VCaP (cell line): Measurements from ENCODE around the gene NUDT2.

Source experiments
- H3K27ac ChIP-seq: fragments of 450-650 bp; 2 replicates; pipeline ENCODE4 v1.5.1; 2017
- TF ChIP-seq, protein P1 (sequence below): fragments of 450-650 bp; conservative IDR thresholded peaks from 2 replicates; pipeline ENCODE4 v1.5.1; 2017; ENCODE audit warnings: mild to moderate bottlenecking, moderate library complexity

NUDT2 gene

DNA sequence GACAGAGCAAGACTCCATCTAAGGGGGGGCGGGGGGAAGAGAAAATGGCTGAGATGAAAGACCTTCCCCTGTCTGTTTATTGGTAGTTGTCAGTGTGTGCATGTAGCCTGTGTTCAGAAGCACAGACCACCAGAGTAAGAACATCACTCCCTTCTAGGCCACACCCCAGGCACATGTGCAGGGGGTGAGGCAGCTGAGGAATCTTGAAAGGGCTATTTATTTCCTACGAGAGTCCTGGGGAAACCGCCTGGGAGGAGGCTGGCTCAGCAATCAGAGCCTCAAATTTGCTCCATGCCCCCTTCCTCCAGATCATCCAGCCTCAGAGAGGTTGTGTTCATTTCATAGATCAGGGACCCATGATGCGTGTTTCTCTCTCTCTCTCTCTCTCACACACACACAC lies 40.3 kb downstream of the NUDT2 start:
- TF ChIP-seq, protein P1, sequence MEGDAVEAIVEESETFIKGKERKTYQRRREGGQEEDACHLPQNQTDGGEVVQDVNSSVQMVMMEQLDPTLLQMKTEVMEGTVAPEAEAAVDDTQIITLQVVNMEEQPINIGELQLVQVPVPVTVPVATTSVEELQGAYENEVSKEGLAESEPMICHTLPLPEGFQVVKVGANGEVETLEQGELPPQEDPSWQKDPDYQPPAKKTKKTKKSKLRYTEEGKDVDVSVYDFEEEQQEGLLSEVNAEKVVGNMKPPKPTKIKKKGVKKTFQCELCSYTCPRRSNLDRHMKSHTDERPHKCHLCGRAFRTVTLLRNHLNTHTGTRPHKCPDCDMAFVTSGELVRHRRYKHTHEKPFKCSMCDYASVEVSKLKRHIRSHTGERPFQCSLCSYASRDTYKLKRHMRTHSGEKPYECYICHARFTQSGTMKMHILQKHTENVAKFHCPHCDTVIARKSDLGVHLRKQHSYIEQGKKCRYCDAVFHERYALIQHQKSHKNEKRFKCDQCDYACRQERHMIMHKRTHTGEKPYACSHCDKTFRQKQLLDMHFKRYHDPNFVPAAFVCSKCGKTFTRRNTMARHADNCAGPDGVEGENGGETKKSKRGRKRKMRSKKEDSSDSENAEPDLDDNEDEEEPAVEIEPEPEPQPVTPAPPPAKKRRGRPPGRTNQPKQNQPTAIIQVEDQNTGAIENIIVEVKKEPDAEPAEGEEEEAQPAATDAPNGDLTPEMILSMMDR, result no peak
- no peak overlapping the region for H3K27ac ChIP-seq

DNA sequence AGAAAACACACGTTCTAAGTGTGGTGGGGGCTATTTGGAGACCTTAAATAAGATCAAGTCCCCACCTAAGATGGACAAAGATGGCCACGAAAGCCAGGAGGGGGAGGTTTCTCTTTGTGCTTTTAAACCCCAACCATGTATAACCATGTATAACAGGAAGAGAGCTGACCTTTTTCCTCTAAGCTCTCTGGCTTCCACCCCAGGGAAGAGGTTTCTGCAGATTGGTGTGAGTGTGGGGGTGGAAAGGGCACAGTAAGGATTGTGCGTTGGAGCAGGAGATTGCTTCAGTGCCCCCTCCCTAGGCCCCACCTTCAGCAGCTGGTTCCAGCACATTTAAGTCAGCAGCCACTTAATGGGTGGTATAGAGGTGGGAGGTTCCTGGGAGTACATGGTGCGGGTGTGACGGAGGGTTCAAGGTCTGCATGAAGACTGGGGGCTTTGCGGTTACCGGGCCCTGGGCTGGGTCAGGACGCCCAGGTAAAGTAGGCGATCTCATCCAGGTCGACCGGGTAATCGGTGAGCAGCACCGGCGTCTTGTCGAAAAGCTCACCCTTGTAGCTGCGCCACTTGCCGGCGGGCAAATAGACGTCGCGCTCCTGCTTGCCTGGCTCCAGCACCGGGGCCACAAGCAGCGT lies 41.1 kb downstream of the NUDT2 start:
- TF ChIP-seq, protein P1, result no peak
- H3K27ac ChIP-seq, result no peak overlapping the region

DNA sequence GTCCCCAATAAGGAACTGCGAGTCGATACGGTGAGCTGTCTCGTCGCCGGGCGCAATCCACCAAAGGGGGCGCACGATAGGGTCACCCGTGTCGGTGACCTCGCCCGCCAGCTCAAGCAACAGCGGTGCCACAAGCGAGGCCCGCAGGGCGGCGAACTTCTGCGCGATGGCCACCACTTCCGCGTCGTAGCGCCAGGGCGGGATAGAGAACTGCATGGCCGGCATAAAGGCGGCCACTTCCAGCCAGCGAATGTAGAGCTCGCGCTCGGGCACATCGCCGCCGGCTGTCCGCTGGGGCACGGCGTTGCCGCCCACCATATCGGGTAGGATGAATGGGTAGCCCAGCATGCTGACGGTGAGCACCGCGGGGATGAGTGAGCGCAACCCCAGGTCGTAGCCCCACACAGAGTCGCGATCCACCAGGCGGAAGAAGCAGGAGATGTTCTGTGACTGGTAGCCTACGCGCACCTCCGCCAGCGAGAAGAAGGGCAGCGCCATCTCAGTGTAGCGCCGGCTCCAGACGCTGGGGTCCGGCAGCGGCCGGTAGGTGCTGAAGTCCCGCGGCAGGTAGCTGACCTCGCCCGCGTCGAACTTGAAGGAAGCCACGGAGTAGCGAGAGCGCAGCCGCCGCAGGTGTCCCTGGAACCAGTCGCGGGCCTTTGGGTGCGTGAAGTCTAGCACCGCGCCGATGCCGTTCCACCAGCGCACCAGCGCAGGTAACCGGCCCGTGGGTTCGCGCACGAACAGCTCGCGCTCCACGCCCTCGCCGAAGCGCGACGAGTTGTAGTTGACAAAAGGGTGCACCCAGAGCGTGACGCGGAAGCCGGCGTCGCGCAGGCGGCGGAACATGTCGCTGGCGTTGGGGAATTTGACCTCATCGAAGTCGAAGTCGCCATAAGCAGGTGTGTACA lies 41.9 kb downstream of the NUDT2 start:
- no peak overlapping the region for H3K27ac ChIP-seq
- TF ChIP-seq, protein P1, result no peak

DNA sequence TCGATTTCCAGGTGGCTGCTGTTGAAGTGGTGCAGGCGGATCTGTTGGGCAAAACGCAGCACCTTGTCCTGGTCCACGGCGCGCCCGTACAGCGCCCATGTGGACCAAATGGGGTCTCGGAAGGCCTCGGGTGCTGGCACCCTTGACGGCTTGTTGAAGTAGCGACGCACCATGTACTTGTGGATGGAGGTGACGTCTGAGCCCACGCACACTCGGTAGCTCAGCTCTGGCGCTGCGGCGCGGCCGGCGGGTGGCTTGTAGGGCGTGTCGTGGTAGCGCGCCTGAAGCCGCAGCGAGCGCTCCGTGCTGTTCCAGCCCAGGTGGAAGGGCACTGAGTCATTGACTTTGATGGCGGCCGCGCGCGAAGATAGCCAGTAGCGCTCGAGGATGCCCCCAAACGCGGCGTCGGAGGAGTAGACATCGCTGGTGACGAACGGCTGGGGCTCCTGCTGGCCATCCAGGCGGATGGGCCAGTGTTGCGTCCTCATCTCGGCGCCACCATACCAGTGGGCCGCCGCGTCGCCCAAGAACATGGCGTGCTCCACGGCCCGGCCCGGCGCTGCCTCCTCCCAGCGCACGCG lies 42.6 kb downstream of the NUDT2 start:
- TF ChIP-seq, protein P1, result no peak
- no peak overlapping the region for H3K27ac ChIP-seq

DNA sequence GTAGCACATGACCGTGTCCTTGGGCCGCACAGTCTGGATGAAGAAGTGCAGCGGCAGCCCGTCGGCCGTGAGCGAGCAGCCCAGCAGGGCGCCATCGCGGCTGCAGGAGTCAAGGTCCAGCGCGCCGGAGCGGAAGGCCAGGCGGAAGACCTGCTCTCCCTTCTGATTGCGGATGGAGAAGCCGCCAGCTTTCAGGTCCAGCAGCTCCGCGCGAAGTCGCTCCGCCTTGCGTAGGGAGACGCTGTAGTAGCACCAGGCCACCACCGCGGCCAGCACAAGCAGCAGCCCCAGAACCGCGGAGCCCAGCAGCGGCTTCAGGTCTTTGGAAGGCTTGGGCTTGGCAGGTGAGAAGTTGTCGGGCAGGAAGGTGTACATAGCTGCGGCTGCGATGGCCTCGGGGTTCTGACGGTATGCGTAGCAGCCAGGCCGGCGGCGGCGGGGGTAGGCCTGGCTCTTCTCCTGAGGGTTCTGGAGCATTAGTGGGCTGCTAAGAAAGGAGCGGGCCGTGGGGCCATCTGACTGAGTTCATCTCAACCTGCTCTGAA lies 43.2 kb downstream of the NUDT2 start:
- no peak overlapping the region for H3K27ac ChIP-seq
- TF ChIP-seq, protein P1, result no peak

DNA sequence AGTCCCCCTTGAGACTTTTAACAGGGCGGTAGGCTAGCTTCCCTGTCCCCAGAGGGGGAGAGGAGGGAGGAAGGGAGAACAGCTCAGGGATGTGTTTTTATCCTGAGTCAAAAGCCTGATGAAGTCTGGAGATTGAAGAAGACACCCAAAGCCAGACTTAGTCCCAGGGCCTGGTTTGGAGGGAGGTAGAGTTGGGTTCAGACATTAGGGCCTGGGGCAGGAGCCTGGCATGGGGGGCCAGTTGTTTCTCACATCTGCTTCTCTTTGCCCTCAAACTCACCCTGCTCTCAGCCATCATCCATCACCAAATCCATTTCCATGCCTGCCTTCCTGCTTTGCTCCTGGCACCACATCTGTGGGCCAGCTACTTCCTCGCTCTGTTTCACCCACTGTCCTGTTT lies 44.4 kb downstream of the NUDT2 start:
- no peak overlapping the region for H3K27ac ChIP-seq
- TF ChIP-seq, protein P1, result no peak

DNA sequence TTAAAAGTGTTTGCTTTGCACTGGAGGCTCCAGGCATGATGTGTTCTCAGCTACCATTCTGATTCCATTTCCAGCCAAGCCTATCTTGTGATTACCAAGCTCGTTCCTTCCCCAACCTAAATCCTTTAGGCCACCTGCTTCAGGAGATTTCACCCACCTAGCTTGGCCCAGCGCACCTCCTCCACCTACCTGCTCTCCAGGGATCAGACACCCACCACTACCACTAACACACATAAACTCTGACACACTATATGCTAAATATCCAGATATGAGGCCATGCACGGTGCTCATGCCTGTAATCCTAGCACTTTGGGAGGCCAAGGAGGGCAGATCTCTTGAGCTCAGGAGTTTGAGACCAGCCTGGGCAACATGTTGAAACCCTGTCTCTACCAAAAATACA lies 45.0 kb downstream of the NUDT2 start:
- TF ChIP-seq, protein P1, result no peak
- peak overlapping the region; percentile 69; the same call in 1 of the 2 replicates for H3K27ac ChIP-seq
